HCT116 (cell line): Measurements from ENCODE around the gene CAPZB. TPM values are rescaled to one million over a fixed set of nuclear protein-coding genes. Genes with fewer than 3 reads are reported as not detected.

Experiments
- ATAC-seq: fragments of 200-7000 bp; cut with Tn5 transposase; 2 replicates; pipeline ENCODE4 v1.9.1; 2020; ENCODE audit warnings: mild to moderate bottlenecking, moderate library complexity
- BruUV-seq: library from RNA; stranded (reverse); fragments of 400-500 nt; replicated peaks from 2 replicates; lab custom pipeline; 2021; lab: Mats Ljungman, UMichigan
- CTCF ChIA-PET: fragments of 300-600 bp; sonication (Branson Sonifier 250); formaldehyde crosslinking; loops from one replicate; lab custom pipeline; 2021; ENCODE audit warnings: antibody characterized with exemption; lab: Charles Lee
- POLR2A ChIA-PET: fragments of 300-600, 350-600 bp; sonication (Branson Sonifier 250); formaldehyde crosslinking; loops from one replicate; lab custom pipeline; 2021; ENCODE audit warnings: antibody characterized with exemption; lab: Charles Lee
- RAD21 ChIA-PET, 2 experiments: fragments of 300-600 bp; sonication (Branson Sonifier 250); formaldehyde crosslinking; loops; one replicate each; lab custom pipeline; 2023; ENCODE audit warnings: low total read pairs in 2 of 2; ENCODE audit not compliant: uncharacterized antibody in 2 of 2, unreplicated experiment in 2 of 2, low non-redundant PET in 1 of 2; lab: Charles Lee
- DNase-seq: peaks from one replicate; pipeline ENCODE4 v3.0.0-alpha.2; 2010; ENCODE audit warnings: low read depth, low spot score
- H2AFZ ChIP-seq: fragments of 200-600 bp; shearing (Covaris generic), sonication (generic); 2 replicates; pipeline ENCODE4 v1.6.1; 2017; ENCODE audit warnings: low read depth, mixed run types, mixed read lengths, antibody characterized with exemption, low read length; ENCODE audit not compliant: poor library complexity, severe bottlenecking
- H3K27ac ChIP-seq: 2 replicates; pipeline ENCODE4 v1.5.1; 2012; ENCODE audit warnings: low read depth, low read length
- H3K27me3 ChIP-seq: fragments of 200-600 bp; sonication (generic); 2 replicates; pipeline ENCODE4 v1.6.1; 2016; ENCODE audit warnings: mixed run types, low read length, mixed read lengths; ENCODE audit not compliant: insufficient read depth
- H3K36me3 ChIP-seq, 2 experiments: fragments of 200-500 bp in 1 of 2; fragments of 200-600 bp in 1 of 2; sonication (Bioruptor generic) in 1 of 2; sonication (generic) in 1 of 2; 2 replicates each; pipeline versions ENCODE4 v1.5.1 to v1.6.1; 2014 to 2016; ENCODE audit warnings: low read length in 2 of 2, inconsistent platforms in 1 of 2, mixed read lengths in 1 of 2, mixed run types in 1 of 2; ENCODE audit not compliant: insufficient read depth in 2 of 2, control insufficient read depth in 1 of 2
- H3K4me1 ChIP-seq, 2 experiments: fragments of 200-600 bp in 1 of 2; sonication (generic) in 1 of 2; 2 replicates each; pipeline versions ENCODE4 v1.5.1 to v1.6.1; 2012 to 2017; ENCODE audit warnings: low read length in 2 of 2, inconsistent platforms in 1 of 2, mild to moderate bottlenecking in 1 of 2, mixed read lengths in 1 of 2, mixed run types in 1 of 2, moderate library complexity in 1 of 2; ENCODE audit not compliant: insufficient read depth in 2 of 2, control insufficient read depth in 1 of 2
- H3K4me2 ChIP-seq: fragments of 200-600 bp; sonication (generic); 2 replicates; pipeline ENCODE4 v1.6.1; 2017; ENCODE audit warnings: mixed run types, low read length, mixed read lengths
- H3K4me3 ChIP-seq, 2 experiments: fragments of 200-600 bp in 1 of 2; sonication (generic) in 1 of 2; replicated peaks in 1 of 2; 2 replicates each; pipeline ENCODE4 v1.5.1; 2011 to 2016; ENCODE audit warnings: low read length in 2 of 2, control low read depth in 1 of 2, low read depth in 1 of 2, mild to moderate bottlenecking in 1 of 2, mixed read lengths in 1 of 2, mixed run types in 1 of 2
- H3K79me2 ChIP-seq: fragments of 200-600 bp; sonication (generic); 2 replicates; pipeline ENCODE4 v1.6.1; 2017; ENCODE audit warnings: mild to moderate bottlenecking, mixed run types, low read length, moderate library complexity, mixed read lengths; ENCODE audit not compliant: insufficient read depth
- H3K9ac ChIP-seq: fragments of 200-600 bp; sonication (generic); 2 replicates; pipeline ENCODE4 v1.6.1; 2016; ENCODE audit warnings: low read length, mixed read lengths
- H3K9me2 ChIP-seq: fragments of 200-600 bp; sonication (generic), shearing (Covaris generic); 2 replicates; pipeline ENCODE4 v1.6.1; 2017; ENCODE audit warnings: mixed run types, mild to moderate bottlenecking, moderate library complexity; ENCODE audit not compliant: insufficient read depth
- H3K9me3 ChIP-seq, 2 experiments: fragments of 200-500 bp in 1 of 2; fragments of 200-600 bp in 1 of 2; sonication (Bioruptor generic) in 1 of 2; sonication (generic) in 1 of 2; 2 replicates each; pipeline ENCODE4 v1.6.1; 2014 to 2017; ENCODE audit warnings: low read length in 2 of 2, mixed read lengths in 2 of 2, inconsistent platforms in 1 of 2, low read depth in 1 of 2, mild to moderate bottlenecking in 1 of 2, mixed run types in 1 of 2, moderate library complexity in 1 of 2; ENCODE audit not compliant: control insufficient read depth in 1 of 2, insufficient read depth in 1 of 2
- H4K20me1 ChIP-seq: fragments of 200-600 bp; sonication (generic), shearing (Covaris generic); 2 replicates; pipeline ENCODE4 v1.6.1; 2017; ENCODE audit warnings: mixed run types, mild to moderate bottlenecking, moderate library complexity; ENCODE audit not compliant: insufficient read depth
- ATF3 ChIP-seq: IDR thresholded peaks from 2 replicates; pipeline ENCODE4 v1.6.1; 2012
- CBX3 ChIP-seq: IDR thresholded peaks from 2 replicates; pipeline ENCODE4 v1.6.1; 2012; ENCODE audit warnings: low read depth
- CEBPB ChIP-seq: IDR thresholded peaks from 2 replicates; pipeline ENCODE4 v1.6.1; 2012; ENCODE audit warnings: low read depth
- EGR1 ChIP-seq: IDR thresholded peaks from 2 replicates; pipeline ENCODE4 v1.6.1; 2012; ENCODE audit warnings: low read depth
- EZH2 ChIP-seq: fragments of 200-600 bp; sonication (generic); IDR thresholded peaks from 2 replicates; pipeline ENCODE4 v1.6.1; 2017; ENCODE audit warnings: antibody characterized with exemption, mixed run types
- EZH2phosphoT487 ChIP-seq: fragments of 200-600 bp; IDR thresholded peaks from 2 replicates; pipeline ENCODE4 v1.6.1; 2018; ENCODE audit warnings: antibody characterized with exemption, borderline replicate concordance
- FOSL1 ChIP-seq: IDR thresholded peaks from 2 replicates; pipeline ENCODE4 v1.6.1; 2012; ENCODE audit warnings: low read depth
- MAX ChIP-seq: IDR thresholded peaks from 2 replicates; pipeline ENCODE4 v1.6.1; 2012
- POLR2A ChIP-seq: IDR thresholded peaks from 2 replicates; pipeline ENCODE4 v1.7.0; 2011; ENCODE audit warnings: borderline replicate concordance; ENCODE audit not compliant: insufficient read depth, insufficient read length; ENCODE audit errors: extremely low read depth
- POLR2AphosphoS5 ChIP-seq: IDR thresholded peaks from 2 replicates; pipeline ENCODE4 v1.6.1; 2011; ENCODE audit warnings: mild to moderate bottlenecking, low read depth, low read length, moderate library complexity
- RAD21 ChIP-seq: IDR thresholded peaks from 2 replicates; pipeline ENCODE4 v1.6.1; 2012; ENCODE audit warnings: low read depth, mild to moderate bottlenecking
- REST ChIP-seq: IDR thresholded peaks from 2 replicates; pipeline ENCODE4 v1.6.1; 2012; ENCODE audit warnings: low read depth
- SIN3A ChIP-seq: IDR thresholded peaks from 2 replicates; pipeline ENCODE4 v1.6.1; 2012; ENCODE audit warnings: low read depth
- SP1 ChIP-seq: IDR thresholded peaks from 2 replicates; pipeline ENCODE4 v1.6.1; 2012; ENCODE audit warnings: low read depth
- SRF ChIP-seq: IDR thresholded peaks from 2 replicates; pipeline ENCODE4 v1.6.1; 2012; ENCODE audit warnings: low read depth
- TCF7L2 ChIP-seq: IDR thresholded peaks from 2 replicates; pipeline ENCODE4 v1.7.0; 2011; ENCODE audit warnings: borderline replicate concordance, inconsistent platforms; ENCODE audit not compliant: insufficient read depth, insufficient read length; ENCODE audit errors: extremely low read depth
- YY1 ChIP-seq: IDR thresholded peaks from 2 replicates; pipeline ENCODE4 v1.6.1; 2011; ENCODE audit warnings: low read length, low read depth, moderate library complexity, mild to moderate bottlenecking; ENCODE audit not compliant: insufficient replicate concordance; ENCODE audit errors: extremely low read depth
- ZNF274 ChIP-seq: fragments of 200-500 bp; sonication (Bioruptor generic); IDR thresholded peaks from 2 replicates; pipeline ENCODE4 v1.6.1; 2014; ENCODE audit warnings: mild to moderate bottlenecking, low read depth, low read length, inconsistent platforms
- intact Hi-C: fragments of 100-400 bp; cut with micrococcal nuclease; formaldehyde crosslinking; loops from 2 replicates; pipeline ENCODE4 v1.10.0; 2022
- total RNA-seq: library from RNA; stranded (reverse); gene quantifications from one replicate; pipeline ENCODE4 v1.2.1, GENCODE V29; 2021; ENCODE audit not compliant: unreplicated experiment

The CAPZB gene
- total RNA-seq, 1 experiment from 2014 or later = 203 TPM

GRCh38 chr1:19327736-19328135 lies 157.6 kb downstream of the CAPZB start:
- POLR2A ChIA-PET = no interaction called here
- ATAC-seq (no peak), DNase-seq (no peak)
- intact Hi-C loops = no loop called here
- Histone ChIP-seq H3K27ac (no peak overlapping the region), H3K9ac (no peak overlapping the region), H3K9me2 (no peaks in the 10 kb centered on the region), H3K79me2 (no peaks in the 10 kb centered on the region), H3K9me3 (no peaks in the 10 kb centered on the region), H3K36me3 (no peaks in the 10 kb centered on the region; a peak in 1 of 4 replicates), H3K4me3 (no peak overlapping the region), H2AFZ (no peak overlapping the region), H4K20me1 (no peaks in the 10 kb centered on the region), H3K27me3 (no peaks in the 10 kb centered on the region), H3K4me1 (no peaks in the 10 kb centered on the region), H3K4me2 (no peak overlapping the region)
- RAD21 ChIA-PET = no interaction called here
- CTCF ChIA-PET = no interaction called here
- TSS peak; percentile 32 for BruUV-seq
- TF ChIP-seq CBX3 (no peak), EGR1 (no peak), TCF7L2 (no peak), ATF3 (no peak), REST (no peak), RAD21 (no peak), CEBPB (no peak), SRF (no peak), EZH2phosphoT487 (no peak), ZNF274 (no peak), EZH2 (no peak), MAX (no peak), SP1 (no peak), SIN3A (no peak), POLR2A (no peak), POLR2AphosphoS5 (no peak), YY1 (no peak), FOSL1 (no peak)
